OCI-LY7 (cell line): ENCODE data around the gene AGAP2.

Experiments used
- CTCF ChIP-seq: fragments of 200-600 bp; sonication (generic); conservative IDR thresholded peaks from 2 replicates; pipeline ENCODE4 v1.5.1; 2014; ENCODE audit warnings: mild to moderate bottlenecking, antibody characterized with exemption, low read length, moderate library complexity, mixed read lengths
- EZH2phosphoT487 ChIP-seq: fragments of 200-600 bp; sonication (generic); IDR thresholded peaks from 2 replicates; pipeline ENCODE4 v1.6.1; 2018; ENCODE audit warnings: low read depth, borderline replicate concordance, mild to moderate bottlenecking, mixed run types, antibody characterized with exemption, low read length, moderate library complexity, mixed read lengths

- TF ChIP-seq CTCF = no peak
- TF ChIP-seq EZH2phosphoT487 = no peak
Measured at GRCh38 chr12:57735198-57735855, 3.2 kb downstream of the AGAP2 start.
